SH-SY5Y (cell line): ENCODE data around the gene TBC1D22A.

ENCODE experiments used
- GATA2 ChIP-seq: IDR thresholded peaks from 2 replicates; pipeline ENCODE4 v1.6.1; 2011; ENCODE audit warnings: mild to moderate bottlenecking, low read depth, low read length
- GATA3 ChIP-seq: IDR thresholded peaks from 2 replicates; pipeline ENCODE4 v1.6.1; 2011; ENCODE audit warnings: low read depth, mild to moderate bottlenecking, low read length, moderate library complexity

DNA sequence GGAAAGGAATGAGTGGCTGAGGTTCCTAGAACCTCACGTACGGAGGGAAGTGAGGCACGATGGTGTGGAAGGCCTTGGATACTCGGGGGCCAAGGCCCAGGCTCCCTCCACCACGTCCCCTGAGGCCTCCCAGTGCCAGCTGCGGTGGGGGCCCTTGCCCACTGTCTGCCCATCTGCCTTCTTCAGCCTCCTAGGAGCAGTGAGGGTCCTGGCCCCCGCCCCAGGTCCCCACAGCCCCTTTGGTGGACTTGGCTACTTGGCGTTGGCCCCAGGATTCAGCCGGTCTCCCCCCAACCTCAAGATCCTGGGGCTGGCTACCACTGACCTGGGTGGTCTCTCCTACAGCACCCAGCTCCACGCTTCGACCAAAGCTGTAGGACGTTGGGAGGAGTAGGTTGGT is 373.6 kb downstream of the TBC1D22A start:
- no peak for TF ChIP-seq GATA2
- no peak for TF ChIP-seq GATA3
